IMR-90 (cell line): ENCODE results near the gene TENM4. TPM values are rescaled to one million over a fixed set of nuclear protein-coding genes. Genes with fewer than 3 reads are reported as not detected.

Source experiments
- ATAC-seq: fragments of 200-7000 bp; cut with Tn5 transposase; 2 replicates; pipeline ENCODE4 v1.9.1; 2020; ENCODE audit warnings: low read depth, mild to moderate bottlenecking, moderate library complexity
- BruUV-seq: library from RNA; stranded (reverse); fragments of 400-500 nt; replicated peaks from 2 replicates; lab custom pipeline; 2021; lab: Mats Ljungman, UMichigan
- CTCF ChIA-PET: fragments of 300-600 bp; formaldehyde crosslinking; extraction: SDS; loops from one replicate; lab custom pipeline; 2021; ENCODE audit warnings: antibody characterized with exemption; lab: Yijun Ruan, JAX
- POLR2A ChIA-PET: fragments of 300-600 bp; sonication (Branson Sonifier 250); formaldehyde crosslinking; loops from one replicate; lab custom pipeline; 2022; ENCODE audit warnings: antibody characterized with exemption; ENCODE audit not compliant: unreplicated experiment; lab: Charles Lee
- DNase-seq: peaks from one replicate; pipeline ENCODE4 v3.0.0; 2013
- H2AFZ ChIP-seq: replicated peaks from 2 replicates; pipeline ENCODE3; 2013; ENCODE audit warnings: low read length, mild to moderate bottlenecking; ENCODE audit not compliant: poor library complexity
- H2AK5ac ChIP-seq: 2 replicates; pipeline ENCODE4 v1.6.1; 2013; ENCODE audit warnings: low read depth, low read length, inconsistent platforms
- H2AK9ac ChIP-seq: replicated peaks from 2 replicates; pipeline ENCODE3; 2013; ENCODE audit warnings: mild to moderate bottlenecking, low read depth, low read length, moderate library complexity; ENCODE audit not compliant: poor library complexity
- H2BK120ac ChIP-seq: 2 replicates; pipeline ENCODE4 v1.6.1; 2013; ENCODE audit warnings: low read depth, low read length, inconsistent platforms
- H2BK15ac ChIP-seq: 3 replicates; pipeline ENCODE4 v1.6.1; 2013; ENCODE audit warnings: low read depth, low read length, inconsistent platforms
- H2BK20ac ChIP-seq: 2 replicates; pipeline ENCODE4 v1.6.1; 2013; ENCODE audit warnings: low read depth, mild to moderate bottlenecking, inconsistent platforms, low read length, moderate library complexity
- H2BK5ac ChIP-seq: 2 replicates; pipeline ENCODE4 v1.6.1; 2013; ENCODE audit warnings: mild to moderate bottlenecking, low read depth, low read length, inconsistent platforms; ENCODE audit not compliant: poor library complexity, severe bottlenecking
- H3K14ac ChIP-seq: replicated peaks from 2 replicates; pipeline ENCODE4 v1.6.1; 2013; ENCODE audit warnings: low read depth, low read length, inconsistent platforms
- H3K18ac ChIP-seq: 2 replicates; pipeline ENCODE4 v1.6.1; 2013; ENCODE audit warnings: low read depth, low read length, control low read depth
- H3K23ac ChIP-seq: 2 replicates; pipeline ENCODE4 v1.6.1; 2013; ENCODE audit warnings: low read depth, low read length, inconsistent platforms
- H3K27ac ChIP-seq: 2 replicates; pipeline ENCODE4 v1.5.1; 2013; ENCODE audit warnings: mild to moderate bottlenecking, control low read depth, low read length; ENCODE audit not compliant: insufficient read depth
- H3K27me3 ChIP-seq: 2 replicates; pipeline ENCODE4 v1.6.1; 2013; ENCODE audit warnings: low read length; ENCODE audit not compliant: control insufficient read depth, insufficient read depth
- H3K36me3 ChIP-seq: 2 replicates; pipeline ENCODE4 v1.6.1; 2013; ENCODE audit warnings: low read length, mixed read lengths; ENCODE audit not compliant: control insufficient read depth, insufficient read depth
- H3K4ac ChIP-seq: 2 replicates; pipeline ENCODE4 v1.6.1; 2013; ENCODE audit warnings: low read depth, low read length, inconsistent platforms
- H3K4me1 ChIP-seq: 2 replicates; pipeline ENCODE4 v1.6.1; 2013; ENCODE audit warnings: low read length, mixed read lengths; ENCODE audit not compliant: control insufficient read depth, insufficient read depth
- H3K4me2 ChIP-seq: 2 replicates; pipeline ENCODE4 v1.6.1; 2013; ENCODE audit warnings: low read depth, mild to moderate bottlenecking, control low read depth, low read length, moderate library complexity
- H3K4me3 ChIP-seq: 2 replicates; pipeline ENCODE4 v1.5.1; 2013; ENCODE audit warnings: low read depth, mild to moderate bottlenecking, control low read depth, low read length, moderate library complexity; ENCODE audit not compliant: insufficient read depth
- H3K56ac ChIP-seq: 2 replicates; pipeline ENCODE4 v1.6.1; 2013; ENCODE audit warnings: low read length, inconsistent platforms; ENCODE audit not compliant: insufficient read depth; ENCODE audit errors: extremely low read depth
- H3K79me1 ChIP-seq, 2 experiments: 2 replicates each; pipeline ENCODE4 v1.6.1; 2013; ENCODE audit warnings: low read length in 2 of 2, inconsistent platforms in 1 of 2, low read depth in 1 of 2
- H3K9ac ChIP-seq: 2 replicates; pipeline ENCODE4 v1.6.1; 2013; ENCODE audit warnings: low read depth, low read length, control low read depth
- H3K9me1 ChIP-seq: 2 replicates; pipeline ENCODE4 v1.6.1; 2013; ENCODE audit warnings: low read length, inconsistent platforms; ENCODE audit not compliant: insufficient read depth
- H3K9me3 ChIP-seq: 2 replicates; pipeline ENCODE4 v1.6.1; 2013; ENCODE audit warnings: low read length; ENCODE audit not compliant: control insufficient read depth, insufficient read depth
- H4K20me1 ChIP-seq: 2 replicates; pipeline ENCODE4 v1.6.1; 2013; ENCODE audit warnings: low read length, inconsistent platforms; ENCODE audit not compliant: insufficient read depth
- H4K5ac ChIP-seq: 2 replicates; pipeline ENCODE4 v1.6.1; 2013; ENCODE audit warnings: mild to moderate bottlenecking, low read depth, low read length, control low read depth
- H4K8ac ChIP-seq, 2 experiments: 2 replicates each; pipeline ENCODE4 v1.6.1; 2013; ENCODE audit warnings: low read depth in 2 of 2, low read length in 2 of 2, control low read depth in 1 of 2, inconsistent platforms in 1 of 2
- H4K91ac ChIP-seq: 2 replicates; pipeline ENCODE4 v1.6.1; 2013; ENCODE audit warnings: low read depth, low read length, inconsistent platforms; ENCODE audit not compliant: insufficient read depth
- BHLHE40 ChIP-seq: fragments of 150-350 bp; IDR thresholded peaks from 2 replicates; pipeline ENCODE4 v1.6.1; 2016; ENCODE audit warnings: mild to moderate bottlenecking, low read depth, low read length
- CEBPB ChIP-seq: IDR thresholded peaks from 2 replicates; pipeline ENCODE4 v1.6.1; 2012; ENCODE audit warnings: low read depth, low read length, improper control_type of control experiment
- CHD1 ChIP-seq: IDR thresholded peaks from 2 replicates; pipeline ENCODE4 v1.6.1; 2012; ENCODE audit warnings: low read depth, low read length, improper control_type of control experiment
- FOS ChIP-seq: fragments of 150-350 bp; IDR thresholded peaks from 2 replicates; pipeline ENCODE4 v1.6.1; 2016; ENCODE audit warnings: low read depth, low read length
- MAFK ChIP-seq: IDR thresholded peaks from 2 replicates; pipeline ENCODE4 v1.6.1; 2012; ENCODE audit warnings: low read depth, low read length, improper control_type of control experiment
- MAZ ChIP-seq: IDR thresholded peaks from 2 replicates; pipeline ENCODE4 v1.6.1; 2012; ENCODE audit warnings: low read depth, mild to moderate bottlenecking, low read length, improper control_type of control experiment, moderate library complexity, borderline replicate concordance
- MXI1 ChIP-seq: IDR thresholded peaks from 2 replicates; pipeline ENCODE4 v1.6.1; 2012; ENCODE audit warnings: low read depth, mild to moderate bottlenecking, low read length, moderate library complexity, borderline replicate concordance
- NFE2L2 ChIP-seq: fragments of 150-350 bp; IDR thresholded peaks from 2 replicates; pipeline ENCODE4 v1.6.1; 2016; ENCODE audit warnings: low read depth, mild to moderate bottlenecking, low read length
- POLR2A ChIP-seq: IDR thresholded peaks from 2 replicates; pipeline ENCODE4 v1.6.1; 2012; ENCODE audit warnings: mild to moderate bottlenecking, low read depth, low read length
- RAD21 ChIP-seq: IDR thresholded peaks from 2 replicates; pipeline ENCODE4 v1.6.1; 2012; ENCODE audit warnings: low read length, improper control_type of control experiment
- RCOR1 ChIP-seq: IDR thresholded peaks from 2 replicates; pipeline ENCODE4 v1.6.1; 2012; ENCODE audit warnings: mild to moderate bottlenecking, low read length, improper control_type of control experiment; ENCODE audit not compliant: insufficient replicate concordance
- RFX5 ChIP-seq: IDR thresholded peaks from 2 replicates; pipeline ENCODE4 v1.8.0; 2012; ENCODE audit warnings: low read depth, mild to moderate bottlenecking, low read length, moderate library complexity
- SMC3 ChIP-seq: fragments of 150-350 bp; IDR thresholded peaks from 2 replicates; pipeline ENCODE4 v1.6.1; 2016; ENCODE audit warnings: low read depth, mild to moderate bottlenecking, antibody characterized with exemption, low read length, moderate library complexity
- WGBS, 2 experiments: methylation state at CpG; one replicate each; pipeline versions ENCODE4 v1.1.5 to v1.1.7; 2013; ENCODE audit warnings: missing lambda C conversion rate in 2 of 2; ENCODE audit not compliant: insufficient read length in 1 of 2; ENCODE audit errors: extremely low coverage in 2 of 2; 5-methylcytosine and 5-hydroxymethylcytosine counted together
- dilution Hi-C: fragments of 300-500 bp; cut with HindIII; formaldehyde crosslinking; loops from one replicate; pipeline ENCODE4 v1.14.3; 2018; ENCODE audit warnings: low sequenced_read_pairs; ENCODE audit not compliant: unreplicated experiment
- in situ Hi-C: fragments of 300-500 bp; cut with MboI; formaldehyde crosslinking; loops from 3 replicates; pipeline ENCODE4 v1.14.3; 2019; ENCODE audit warnings: low sequenced_read_pairs, inconsistent platforms, mixed read lengths
- intact Hi-C: fragments of 100-400 bp; cut with micrococcal nuclease; formaldehyde crosslinking; loops from 2 replicates; pipeline ENCODE4 v1.10.0; 2022
- polyA plus RNA-seq, 3 experiments: library from polyadenylated mRNA; depleted of rRNA; stranded (reverse); fragments of >200 nt; gene quantifications; 2 replicates each; pipeline ENCODE4 v1.2.3, GENCODE V29; 2012; ENCODE audit warnings: low replicate concordance in 1 of 3
- total RNA-seq: library from RNA; depleted of rRNA; stranded (reverse); fragments of >200 nt; gene quantifications from 2 replicates; pipeline ENCODE4 v1.2.3, GENCODE V29; 2012
- TF ChIP-seq, protein P1 (sequence below): fragments of 150-350 bp; IDR thresholded peaks from 2 replicates; pipeline ENCODE4 v1.6.1; 2017; ENCODE audit warnings: mild to moderate bottlenecking, antibody characterized with exemption, low read length, low read depth
- TF ChIP-seq, protein P2 (sequence below): conservative IDR thresholded peaks from 2 replicates; pipeline ENCODE4 v1.5.1; 2012; ENCODE audit warnings: mild to moderate bottlenecking, low read depth, low read length, improper control_type of control experiment
- TF ChIP-seq, protein P3 (sequence below): fragments of 150-350 bp; IDR thresholded peaks from 2 replicates; pipeline ENCODE4 v1.6.1; 2016; ENCODE audit warnings: low read depth, mild to moderate bottlenecking, low read length, moderate library complexity, borderline replicate concordance

Gene TENM4
- total and polyA plus RNA-seq, 2 of the 4 experiments (the other 2 are of a cell fraction) = 7.4 to 9.0 TPM

DNA sequence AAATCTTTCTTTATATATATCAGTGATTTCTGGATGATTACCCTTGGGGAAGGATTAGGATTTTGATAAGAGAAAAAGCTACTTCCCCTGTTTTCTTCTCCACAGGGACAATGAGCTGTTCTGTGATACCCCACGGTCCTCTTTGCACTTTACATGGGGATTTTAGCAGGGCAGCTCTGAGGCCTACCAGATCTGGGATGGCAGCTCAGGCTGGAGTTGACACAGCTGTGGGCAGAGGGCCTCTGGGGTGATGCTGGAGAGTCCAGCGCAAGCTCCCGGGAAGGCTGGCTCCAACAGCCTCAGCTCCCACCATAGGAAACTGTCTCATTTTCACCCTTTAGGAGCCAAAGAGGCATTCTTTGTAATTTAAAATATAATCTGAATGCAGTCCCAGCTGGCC is 482.4 kb downstream of the TENM4 start:
- Histone ChIP-seq H3K79me1 (no peaks in the 10 kb centered on the region), H3K36me3 (no peaks in the 10 kb centered on the region), H2BK15ac (no peak overlapping the region), H3K27ac (no peak overlapping the region), H3K4me1 (peaks cover 10% of the 10 kb centered on the region), H3K4ac (no peak overlapping the region), H2BK5ac (no peak overlapping the region), H3K23ac (no peak overlapping the region), H2BK120ac (no peak overlapping the region), H4K5ac (no peak overlapping the region), H3K27me3 (no peaks in the 10 kb centered on the region), H3K4me3 (no peak overlapping the region), H2AK9ac (no peak overlapping the region), H3K9ac (no peak overlapping the region), H3K9me3 (no peaks in the 10 kb centered on the region), H4K91ac (no peak overlapping the region), H3K9me1 (peaks cover 3% of the 10 kb centered on the region), H4K20me1 (no peaks in the 10 kb centered on the region), H4K8ac (no peak overlapping the region), H3K4me2 (no peak overlapping the region), H2AK5ac (no peak overlapping the region), H2AFZ (no peak overlapping the region), H3K56ac (no peak overlapping the region), H3K18ac (no peak overlapping the region), H3K14ac (no peak overlapping the region), H2BK20ac (no peak overlapping the region)
- in situ Hi-C loops = loop anchor here (5.0 kb wide), 1 partner anchor 311 kb away; no protein-coding TSS in a partner anchor
- ChIA-PET POLR2A (interaction anchor here (0.6 kb wide), 1 partner anchor 174 kb away, joined by 9 read pairs; no protein-coding TSS in a partner anchor), CTCF (interaction anchor here (0.7 to 1.6 kb wide), 3 partner anchors 16 to 313 kb away, joined by 3 to 8 read pairs (median 5); no protein-coding TSS in a partner anchor)
- TF ChIP-seq MAZ = no peak
- no peak for TF ChIP-seq SMC3
- TF ChIP-seq FOS = no peak
- TF ChIP-seq, protein P1, sequence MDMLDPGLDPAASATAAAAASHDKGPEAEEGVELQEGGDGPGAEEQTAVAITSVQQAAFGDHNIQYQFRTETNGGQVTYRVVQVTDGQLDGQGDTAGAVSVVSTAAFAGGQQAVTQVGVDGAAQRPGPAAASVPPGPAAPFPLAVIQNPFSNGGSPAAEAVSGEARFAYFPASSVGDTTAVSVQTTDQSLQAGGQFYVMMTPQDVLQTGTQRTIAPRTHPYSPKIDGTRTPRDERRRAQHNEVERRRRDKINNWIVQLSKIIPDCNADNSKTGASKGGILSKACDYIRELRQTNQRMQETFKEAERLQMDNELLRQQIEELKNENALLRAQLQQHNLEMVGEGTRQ = no peak
- TF ChIP-seq NFE2L2 = no peak
- TF ChIP-seq, protein P2, sequence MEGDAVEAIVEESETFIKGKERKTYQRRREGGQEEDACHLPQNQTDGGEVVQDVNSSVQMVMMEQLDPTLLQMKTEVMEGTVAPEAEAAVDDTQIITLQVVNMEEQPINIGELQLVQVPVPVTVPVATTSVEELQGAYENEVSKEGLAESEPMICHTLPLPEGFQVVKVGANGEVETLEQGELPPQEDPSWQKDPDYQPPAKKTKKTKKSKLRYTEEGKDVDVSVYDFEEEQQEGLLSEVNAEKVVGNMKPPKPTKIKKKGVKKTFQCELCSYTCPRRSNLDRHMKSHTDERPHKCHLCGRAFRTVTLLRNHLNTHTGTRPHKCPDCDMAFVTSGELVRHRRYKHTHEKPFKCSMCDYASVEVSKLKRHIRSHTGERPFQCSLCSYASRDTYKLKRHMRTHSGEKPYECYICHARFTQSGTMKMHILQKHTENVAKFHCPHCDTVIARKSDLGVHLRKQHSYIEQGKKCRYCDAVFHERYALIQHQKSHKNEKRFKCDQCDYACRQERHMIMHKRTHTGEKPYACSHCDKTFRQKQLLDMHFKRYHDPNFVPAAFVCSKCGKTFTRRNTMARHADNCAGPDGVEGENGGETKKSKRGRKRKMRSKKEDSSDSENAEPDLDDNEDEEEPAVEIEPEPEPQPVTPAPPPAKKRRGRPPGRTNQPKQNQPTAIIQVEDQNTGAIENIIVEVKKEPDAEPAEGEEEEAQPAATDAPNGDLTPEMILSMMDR = no peak
- TF ChIP-seq CEBPB = no peak
- no peak for TF ChIP-seq CHD1
- TF ChIP-seq MXI1 = no peak
- no peak for TF ChIP-seq MAFK
- no peak for TF ChIP-seq RFX5
- TF ChIP-seq BHLHE40 = no peak
- TF ChIP-seq, protein P3, sequence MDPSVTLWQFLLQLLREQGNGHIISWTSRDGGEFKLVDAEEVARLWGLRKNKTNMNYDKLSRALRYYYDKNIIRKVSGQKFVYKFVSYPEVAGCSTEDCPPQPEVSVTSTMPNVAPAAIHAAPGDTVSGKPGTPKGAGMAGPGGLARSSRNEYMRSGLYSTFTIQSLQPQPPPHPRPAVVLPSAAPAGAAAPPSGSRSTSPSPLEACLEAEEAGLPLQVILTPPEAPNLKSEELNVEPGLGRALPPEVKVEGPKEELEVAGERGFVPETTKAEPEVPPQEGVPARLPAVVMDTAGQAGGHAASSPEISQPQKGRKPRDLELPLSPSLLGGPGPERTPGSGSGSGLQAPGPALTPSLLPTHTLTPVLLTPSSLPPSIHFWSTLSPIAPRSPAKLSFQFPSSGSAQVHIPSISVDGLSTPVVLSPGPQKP = no peak
- TF ChIP-seq RCOR1 = no peak
- TF ChIP-seq RAD21 = no peak
- TF ChIP-seq POLR2A = no peak
- dilution Hi-C loops = no loop called here
- ATAC-seq (no peak), DNase-seq (no peak)
- no CpG with 5 or more reads among the region's 3 CpGs for WGBS, 2 experiments
- no TSS peak for BruUV-seq
- intact Hi-C loops = no loop called here
